NCI-H524 (cell line): Measurements from ENCODE around the gene DDA1.

ENCODE experiments used
- DNase-seq, 2 experiments: peaks; one replicate each; lab custom pipeline; 2025; lab: John Stamatoyannopoulos, UW

Gene DDA1

DNA sequence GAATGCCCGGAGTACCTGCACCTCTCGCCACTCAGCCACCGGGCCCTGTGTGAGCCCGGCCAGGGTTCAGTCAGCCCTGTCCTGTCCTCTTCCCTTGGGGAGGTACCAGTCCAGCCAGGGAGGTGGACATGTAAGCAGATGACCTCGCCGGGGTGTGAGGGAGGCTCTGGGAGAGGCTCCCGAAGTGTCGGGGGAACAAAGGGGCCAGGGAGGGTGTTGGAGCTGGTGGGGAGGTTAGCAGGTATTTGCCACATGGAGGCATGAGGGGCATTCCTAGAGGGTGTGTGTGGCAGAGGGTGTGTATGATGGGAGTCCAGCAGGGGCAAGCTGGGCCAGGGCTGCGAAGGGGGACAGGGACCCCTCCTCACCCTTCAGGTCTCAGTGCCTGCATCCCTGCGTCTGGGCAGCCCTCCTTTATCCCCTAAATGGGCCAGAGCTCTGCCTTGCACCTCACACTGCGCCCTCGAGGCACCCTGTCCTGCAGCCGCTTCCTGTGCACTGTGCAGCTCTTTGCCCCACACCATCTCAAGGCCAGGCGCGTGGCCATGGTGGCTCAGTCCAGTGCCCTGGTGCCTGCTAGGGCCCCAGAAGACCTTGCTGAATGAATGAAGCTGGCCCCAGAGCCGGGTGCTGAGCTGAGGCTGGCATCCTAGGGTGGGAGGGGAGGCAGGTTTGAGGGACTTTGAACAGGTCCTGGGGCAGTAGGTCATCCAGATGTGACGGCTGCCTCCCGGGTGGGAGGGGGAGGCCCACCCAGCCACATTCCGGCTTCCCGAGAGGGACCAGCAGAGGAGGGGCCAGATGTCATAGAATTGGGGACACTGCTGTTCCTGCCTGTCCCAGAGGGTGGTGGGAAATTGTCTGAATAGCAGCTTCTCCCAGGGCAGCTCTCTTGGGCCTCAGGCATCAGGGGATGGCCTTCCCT, 3.1 kb downstream of the DDA1 start:
- no peak for DNase-seq

DNA sequence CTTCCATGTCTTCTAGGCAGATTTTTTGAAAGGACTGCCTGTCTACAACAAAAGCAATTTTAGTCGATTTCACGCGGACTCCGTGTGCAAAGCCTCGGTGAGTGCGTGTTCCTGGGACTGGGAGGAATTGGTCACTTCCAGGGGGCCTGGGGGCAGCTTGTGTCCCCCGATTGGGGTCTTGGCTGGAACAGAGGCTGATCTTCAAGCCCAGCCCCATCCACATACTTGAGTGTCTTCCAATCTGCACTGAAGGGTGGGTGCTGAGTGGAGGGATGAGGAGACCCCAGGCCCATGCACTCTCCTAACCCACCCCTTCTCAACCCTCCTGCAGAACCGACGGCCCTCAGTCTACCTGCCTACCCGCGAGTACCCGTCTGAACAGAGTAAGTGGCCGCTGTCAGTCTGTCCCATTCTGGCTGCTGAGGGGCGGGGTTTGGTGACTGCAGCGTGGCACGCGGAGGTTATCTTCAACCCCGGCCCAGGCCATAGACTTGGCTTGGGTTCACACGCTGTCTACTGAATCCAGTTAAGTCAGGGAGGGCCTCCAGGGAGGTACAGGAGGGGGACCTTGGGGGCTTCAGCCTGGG, 4.7 kb downstream of the DDA1 start:
- no peak for DNase-seq

DNA sequence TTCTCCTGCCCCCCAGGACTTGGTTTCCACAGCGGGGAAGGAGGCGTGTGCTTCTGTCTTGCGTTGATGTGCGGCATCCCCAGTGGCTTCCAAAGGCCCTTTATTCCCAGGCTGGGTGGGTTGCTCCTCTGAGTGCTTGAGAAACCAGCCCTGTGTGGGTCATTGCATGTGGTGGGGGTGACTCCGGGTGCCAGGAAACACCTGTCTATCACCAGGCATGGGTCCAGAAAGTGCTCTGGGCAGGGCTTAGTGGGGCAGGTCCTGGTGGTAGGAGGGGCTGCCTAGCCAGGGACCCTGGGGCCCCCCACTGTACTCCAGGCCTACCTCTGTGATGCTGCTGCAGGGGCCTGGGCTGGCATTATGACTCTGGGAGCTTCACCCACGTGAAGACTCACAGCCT, 9.6 kb downstream of the DDA1 start:
- no peak for DNase-seq

DNA sequence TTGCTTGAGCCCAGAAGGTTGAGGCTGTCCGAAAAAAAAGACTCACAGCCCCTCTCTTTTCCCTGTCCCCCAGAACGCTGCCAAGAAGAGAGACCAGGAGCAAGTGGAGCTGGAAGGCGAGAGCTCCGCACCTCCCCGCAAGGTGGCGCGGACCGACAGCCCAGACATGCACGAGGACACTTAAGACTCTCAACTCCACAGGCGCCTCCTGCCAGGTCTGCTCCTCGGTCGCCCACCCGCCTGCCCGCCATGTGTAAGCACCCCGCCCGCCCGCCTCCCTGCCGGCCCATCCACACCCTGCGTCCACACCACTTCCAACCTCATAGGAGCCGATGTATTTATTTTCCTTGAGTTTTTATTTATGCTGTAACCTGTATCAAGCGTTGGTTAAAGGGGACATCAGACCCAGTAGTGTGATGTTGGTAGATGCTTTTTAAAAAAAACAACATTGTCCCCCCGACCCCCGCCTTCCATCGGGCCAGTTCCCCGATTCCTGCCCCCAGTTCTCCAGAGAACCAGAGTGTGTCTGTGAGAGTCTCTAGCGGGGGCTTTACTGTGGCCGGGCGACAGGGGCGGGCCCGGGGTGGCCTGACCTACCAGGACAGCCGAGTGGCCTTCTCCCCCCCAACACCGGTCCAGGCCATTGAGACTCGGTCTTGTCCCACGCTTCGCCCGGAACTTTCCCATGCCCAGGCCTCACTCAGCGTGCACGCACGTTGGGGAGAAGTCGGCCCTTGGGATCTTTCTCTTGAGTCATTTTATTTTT, 10.3 kb downstream of the DDA1 start:
- DNase-seq, result no peak

DNA sequence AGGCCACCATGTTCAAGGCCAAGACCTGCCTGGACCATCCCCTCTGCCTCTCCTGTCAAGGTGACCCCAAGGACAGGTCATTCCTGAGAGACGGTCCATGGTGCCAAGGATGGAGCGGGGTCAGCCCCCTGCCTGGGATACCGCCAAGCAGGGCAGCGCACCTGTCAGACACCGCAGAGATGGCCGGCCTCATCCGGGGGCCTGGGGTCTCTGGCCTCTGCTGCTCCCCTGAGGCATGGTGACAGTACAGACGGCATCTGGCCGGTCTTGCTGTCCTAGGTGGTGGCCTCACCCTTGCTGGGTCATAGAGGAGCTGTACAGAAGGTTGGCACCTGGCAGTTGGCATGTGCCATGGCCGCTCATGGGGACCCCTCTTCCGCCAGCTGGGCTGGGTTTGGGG, 11.1 kb downstream of the DDA1 start:
- no peak for DNase-seq

DNA sequence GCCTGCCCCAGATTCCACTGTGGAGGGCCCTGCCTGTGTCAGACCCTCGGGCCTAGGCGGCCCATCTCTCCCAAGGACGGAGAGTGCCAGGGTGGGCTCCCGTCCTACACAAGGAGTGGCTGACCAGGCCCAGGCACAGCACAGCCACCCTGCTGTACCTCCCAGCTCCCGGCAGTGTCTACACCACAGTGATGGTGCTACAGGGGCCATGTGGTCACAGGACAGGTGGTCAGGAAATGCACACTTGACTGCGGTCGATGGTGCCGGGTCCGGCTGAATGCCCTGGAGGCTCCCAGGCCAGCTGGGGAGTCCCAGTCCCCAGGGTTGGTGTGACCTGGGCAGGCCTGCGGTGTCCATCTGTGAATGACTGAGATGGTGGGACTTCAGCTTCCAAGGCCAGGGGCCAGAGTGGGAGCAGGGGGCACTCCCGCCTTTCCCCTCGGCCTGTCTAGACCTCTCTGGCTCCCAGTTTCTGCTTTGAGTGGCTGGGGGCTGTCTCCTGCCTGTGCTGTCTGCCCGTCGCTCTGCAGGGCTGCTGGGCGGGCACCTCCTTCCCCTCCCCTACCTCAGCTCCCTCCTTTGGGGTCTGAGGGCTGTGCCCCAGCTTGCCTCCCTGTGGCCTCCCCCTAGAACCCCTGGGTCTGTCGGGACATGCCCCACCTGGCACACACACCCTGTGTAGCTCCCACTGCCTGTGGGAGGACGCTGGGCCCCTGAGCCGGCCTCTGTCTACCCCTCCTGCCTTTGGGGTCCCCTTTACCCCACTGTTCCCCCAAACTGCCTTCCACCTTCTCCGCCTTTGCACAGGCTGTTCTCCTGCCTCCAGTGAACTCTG, 12.5 kb downstream of the DDA1 start:
- DNase-seq, result no peak

DNA sequence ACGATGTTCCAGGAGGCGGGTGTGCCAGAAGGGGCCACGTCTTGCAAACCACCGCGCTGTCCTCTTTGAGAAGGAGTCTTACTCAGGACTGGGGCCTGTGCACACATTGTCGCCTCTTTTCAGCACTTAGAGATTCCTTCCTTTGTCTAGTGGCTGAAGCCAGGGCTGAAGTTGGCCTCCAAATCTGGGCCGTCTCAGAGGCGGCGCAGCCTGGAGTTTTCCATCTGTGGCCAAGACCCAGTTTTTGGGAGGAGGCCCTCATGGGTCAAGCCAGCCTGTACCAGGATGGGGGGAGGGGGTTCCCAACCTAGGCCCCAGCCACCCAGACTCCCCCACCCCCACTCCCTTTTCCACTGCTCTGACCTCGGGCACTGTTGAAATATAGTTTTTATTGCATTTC, 13.5 kb downstream of the DDA1 start:
- DNase-seq, result no peak

DNA sequence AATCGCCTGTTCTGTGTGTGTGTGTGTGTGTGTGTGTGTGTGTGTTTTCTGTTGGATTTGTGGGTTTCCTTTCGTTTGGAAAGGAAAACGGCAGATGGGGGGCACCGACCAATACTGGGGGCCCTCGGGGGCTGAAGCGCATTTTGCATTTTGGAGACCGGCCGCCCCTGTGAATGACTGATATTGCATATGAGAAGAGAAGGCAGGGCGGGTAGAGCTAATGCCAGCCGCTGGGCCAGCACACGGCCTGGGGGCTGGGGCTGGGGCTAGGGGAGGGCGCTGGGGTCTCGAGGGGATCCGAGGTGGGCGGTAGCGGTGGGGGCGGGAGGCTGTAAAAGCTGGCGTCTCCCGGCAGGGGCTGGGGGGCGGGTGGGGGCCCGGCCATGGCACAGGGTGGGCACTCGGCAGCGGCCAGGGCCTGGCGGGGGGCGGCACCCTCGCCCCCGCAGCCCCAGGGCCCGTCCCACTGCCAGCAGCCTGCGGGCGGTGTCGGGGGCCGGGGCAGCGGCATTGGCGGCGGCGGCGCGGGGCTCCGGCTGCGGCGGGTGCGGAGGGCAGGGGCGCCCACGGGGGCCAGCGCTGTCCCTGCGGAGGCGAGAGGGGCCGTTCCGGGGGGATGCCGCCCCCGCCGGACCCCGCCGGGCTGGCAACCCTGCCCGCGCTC, 14.1 kb downstream of the DDA1 start:
- no peak for DNase-seq

DNA sequence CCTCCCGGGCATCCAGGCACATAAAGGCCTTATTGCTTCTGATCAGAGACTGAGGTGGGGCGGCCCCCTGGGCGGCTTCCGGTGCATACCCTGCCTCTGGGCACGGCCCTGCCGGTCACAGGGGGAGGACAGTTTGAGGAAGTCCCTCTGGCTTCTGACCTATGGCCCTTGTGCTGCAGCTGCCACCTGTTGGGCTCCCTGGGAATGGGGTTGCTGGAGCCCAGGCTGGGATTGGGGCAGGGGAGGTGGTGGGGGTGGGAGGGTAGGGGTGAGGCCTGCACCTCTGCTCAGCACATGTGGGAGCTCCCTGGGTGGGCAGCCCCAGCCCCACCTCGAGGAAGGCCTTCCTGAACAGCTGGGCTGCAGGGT, 14.6 kb downstream of the DDA1 start:
- DNase-seq, result no peak

DNA sequence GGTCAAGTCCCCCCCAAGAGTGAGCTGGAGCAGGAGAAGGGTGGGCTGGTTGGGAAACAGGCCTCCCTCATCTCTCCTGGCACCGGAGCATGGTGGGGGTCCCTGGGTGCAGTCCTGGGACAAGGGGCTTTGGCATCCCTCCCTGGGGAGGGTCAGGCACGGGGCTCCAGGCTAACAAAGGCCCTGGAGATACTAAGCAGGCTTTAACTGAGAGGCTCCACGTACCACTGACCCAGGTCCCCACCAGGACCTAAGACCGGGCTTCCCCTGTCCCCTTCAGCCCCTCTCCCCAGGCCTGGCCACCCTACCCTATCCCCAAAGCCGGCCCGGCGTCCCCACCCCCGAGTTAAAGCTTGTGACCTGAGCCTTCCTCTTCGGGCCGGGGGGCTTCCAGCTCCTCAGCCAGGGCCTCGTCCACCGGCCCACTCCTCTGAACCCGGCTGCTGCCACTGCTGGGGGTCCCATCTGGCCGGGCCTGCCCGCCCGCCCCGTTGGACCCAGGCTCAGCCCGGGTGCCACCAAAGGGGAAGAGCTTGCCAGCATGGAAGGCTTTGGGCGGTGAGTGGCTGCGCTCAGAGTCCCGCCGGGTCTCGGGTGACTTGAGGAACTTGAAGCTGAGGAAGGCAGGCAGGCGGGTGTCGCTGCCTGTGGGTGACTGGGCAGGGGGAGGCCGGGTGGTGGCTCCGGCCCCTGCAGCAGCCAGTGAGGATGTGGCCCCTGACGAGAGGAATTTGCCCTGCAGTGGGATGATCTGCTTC, 15.2 kb downstream of the DDA1 start:
- DNase-seq, result no peak

DNA sequence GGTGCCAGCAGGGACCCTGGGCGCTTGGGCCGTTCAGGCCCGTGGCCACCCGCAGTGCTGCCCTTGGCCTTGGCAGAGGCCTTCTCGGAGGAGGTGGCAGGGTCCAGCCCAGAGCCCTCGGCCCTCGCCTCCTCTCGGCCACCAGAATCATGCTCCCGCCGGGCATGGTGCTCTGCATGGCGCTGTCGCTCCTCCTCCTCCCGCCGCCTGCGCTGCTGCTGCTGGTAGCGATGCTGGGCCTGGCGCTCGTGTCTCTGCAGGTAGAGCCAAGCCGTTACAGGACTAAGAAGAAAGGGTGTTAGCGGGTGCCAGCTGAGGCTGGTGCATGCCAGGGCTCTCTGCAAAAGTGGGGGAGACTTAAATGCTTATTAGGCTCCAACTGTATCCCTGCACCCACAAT, 15.8 kb downstream of the DDA1 start:
- DNase-seq, result no peak

DNA sequence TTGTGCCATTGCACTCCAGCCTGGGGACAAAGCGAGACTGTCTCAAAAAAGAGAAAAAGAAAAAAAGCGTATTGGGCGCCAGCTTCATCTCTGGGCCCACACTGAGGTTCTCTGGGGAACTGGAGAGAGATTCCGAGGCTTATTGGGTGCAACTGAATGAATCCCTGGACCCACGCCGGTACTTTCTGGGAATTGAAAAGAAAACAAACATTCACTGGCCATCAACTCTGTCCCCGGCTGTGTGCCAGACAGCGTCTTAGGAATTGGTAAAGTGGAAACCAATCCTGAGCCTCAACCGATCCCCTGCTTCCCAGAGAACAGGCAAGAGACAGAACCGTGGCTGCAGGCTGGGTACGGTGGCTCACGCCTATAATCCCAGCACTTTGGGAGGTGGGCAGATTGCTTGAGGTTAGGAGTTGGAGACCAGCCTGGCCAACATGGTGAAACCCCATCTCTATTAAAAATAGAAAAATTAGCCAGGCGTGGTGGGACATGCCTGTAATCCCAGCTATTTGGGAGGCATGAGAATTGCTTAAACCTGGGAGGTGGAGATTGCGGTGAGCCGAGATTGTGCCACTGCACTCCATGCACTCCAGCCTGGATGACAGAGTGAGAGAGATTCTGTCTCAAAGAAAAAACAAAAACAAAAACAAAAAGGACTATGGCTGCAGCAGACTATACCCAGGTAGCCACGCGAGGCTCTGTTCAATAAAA, 16.7 kb downstream of the DDA1 start:
- DNase-seq, result no peak

DNA sequence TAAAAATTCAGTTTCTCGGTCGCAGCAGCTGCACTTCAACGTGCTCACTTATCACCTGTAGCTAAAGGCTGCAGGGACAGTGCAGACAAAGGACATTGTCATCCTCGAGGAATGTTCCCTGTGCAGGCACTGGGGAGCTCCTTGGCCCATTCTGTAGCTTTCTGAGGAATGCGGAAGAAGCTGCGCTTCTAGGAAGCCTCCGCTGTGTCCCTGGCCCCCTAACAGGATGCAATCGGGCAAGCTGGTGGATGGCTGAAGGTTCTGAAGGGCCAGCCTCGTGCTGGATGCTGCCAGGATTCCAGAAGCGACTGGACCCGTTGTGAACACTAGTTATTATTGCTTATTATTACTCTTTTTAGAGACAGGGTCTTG, 17.2 kb downstream of the DDA1 start:
- DNase-seq, result no peak

DNA sequence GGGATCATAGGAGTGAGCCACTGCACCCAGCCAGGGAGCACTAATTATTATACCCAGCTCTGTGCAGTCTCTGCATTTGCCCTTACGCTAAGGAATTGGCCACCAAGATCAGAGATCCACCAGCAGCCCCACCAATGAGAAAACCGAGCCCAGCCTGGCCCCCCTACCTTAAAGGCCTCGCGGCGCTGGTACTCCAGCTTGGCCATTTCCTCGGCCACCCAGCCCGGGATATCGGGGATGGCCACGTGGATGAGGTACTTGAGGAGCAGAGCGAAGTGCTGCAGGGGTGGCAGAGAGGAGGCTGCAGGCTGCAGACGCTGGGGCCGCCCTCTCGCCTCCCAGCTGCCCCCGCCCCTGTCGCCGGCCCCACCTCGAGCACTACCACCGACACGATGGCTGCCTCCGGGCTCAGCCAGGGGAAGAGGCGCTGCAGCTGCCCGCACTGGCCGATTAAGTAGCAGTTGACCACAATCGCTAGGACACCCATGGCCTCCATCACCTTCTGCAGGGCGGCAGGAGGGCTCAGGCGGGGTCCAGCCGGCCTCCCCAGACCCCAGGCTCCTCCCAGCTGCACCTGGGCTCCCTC, 17.8 kb downstream of the DDA1 start:
- DNase-seq, result no peak

DNA sequence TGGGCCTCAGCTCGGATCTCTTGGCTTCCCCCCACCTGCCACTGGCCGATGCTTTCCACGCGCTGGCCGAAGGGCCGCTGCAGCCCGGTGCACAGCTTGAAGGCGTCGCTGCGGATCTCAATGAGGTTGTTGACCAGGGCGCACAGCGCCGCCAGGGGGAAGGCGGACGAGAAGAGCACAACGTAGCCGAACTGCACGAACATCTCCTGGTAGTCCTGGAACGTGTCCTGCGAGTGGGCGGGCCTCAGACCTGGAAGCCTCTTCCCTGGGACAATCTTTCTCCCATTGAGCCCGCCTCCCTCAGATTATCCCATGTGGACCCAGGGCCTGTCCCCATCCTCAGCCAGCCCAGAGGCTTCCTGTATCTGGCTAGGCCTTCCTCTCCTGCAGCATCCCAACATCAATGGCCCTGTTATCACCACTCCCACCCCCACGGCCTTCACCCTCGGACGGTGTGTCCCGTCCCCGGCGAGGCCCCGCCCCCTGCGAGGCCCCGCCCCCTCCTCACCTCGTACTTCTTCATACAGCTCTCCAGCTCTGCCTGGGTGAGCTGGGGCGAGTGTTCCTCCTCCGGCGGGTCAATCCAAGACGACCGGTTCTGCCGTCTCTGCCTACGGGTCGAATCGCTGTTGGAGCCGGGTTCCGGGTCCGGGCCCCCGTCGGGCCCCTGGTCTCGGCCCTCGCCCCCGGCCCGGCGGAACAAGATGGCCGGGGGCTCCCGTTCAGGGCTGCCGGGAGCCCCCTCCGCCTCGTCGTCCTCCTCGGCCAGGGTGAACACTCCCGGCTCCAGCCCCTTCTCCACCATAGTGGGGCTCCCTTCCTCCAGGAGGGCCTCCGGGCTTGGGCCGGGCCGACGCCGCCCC, 18.5 kb downstream of the DDA1 start:
- no peak for DNase-seq

DNA sequence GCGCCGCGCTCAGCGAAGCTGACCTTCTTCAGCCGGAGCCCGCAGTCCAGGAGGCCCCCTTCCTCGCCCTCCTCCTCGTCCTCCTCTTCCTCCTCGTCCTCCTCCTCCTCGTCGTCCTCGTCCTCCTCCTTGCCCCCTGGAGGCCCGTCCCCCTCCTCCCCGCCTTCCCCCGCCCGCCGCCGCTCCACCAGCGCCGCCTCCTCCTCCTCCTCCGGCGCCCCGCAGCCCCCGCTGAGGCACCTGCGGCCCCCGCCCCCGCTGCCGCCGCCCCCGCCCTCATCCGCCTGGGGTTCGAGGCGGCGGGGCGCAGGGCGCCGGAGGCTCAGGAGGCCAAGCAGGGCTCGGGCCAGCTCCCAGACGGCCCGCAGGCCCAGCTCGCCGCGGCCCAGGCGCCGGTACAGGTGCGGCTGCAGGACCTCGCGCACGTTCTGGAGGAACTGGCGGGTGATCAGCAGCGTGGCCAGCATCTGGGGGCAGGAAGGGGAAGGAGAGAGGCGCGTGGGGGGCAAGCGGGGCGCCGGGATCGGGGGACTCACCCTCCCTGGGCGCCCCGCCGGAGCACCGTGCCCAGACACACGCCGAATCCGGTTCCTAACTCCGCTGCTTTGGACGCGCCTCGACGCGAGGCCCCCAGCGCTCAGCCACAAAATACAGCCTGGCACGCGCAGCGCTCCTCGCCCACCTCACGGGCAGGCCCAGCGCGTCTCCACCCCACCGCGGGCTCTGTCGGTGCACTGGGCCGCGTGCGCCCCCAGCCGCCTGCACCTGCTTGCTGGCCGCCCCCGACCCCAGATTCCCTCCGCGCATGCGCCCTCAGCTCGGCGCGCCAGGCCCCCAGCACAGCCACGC, 19.4 kb downstream of the DDA1 start:
- DNase-seq, result no peak

DNA sequence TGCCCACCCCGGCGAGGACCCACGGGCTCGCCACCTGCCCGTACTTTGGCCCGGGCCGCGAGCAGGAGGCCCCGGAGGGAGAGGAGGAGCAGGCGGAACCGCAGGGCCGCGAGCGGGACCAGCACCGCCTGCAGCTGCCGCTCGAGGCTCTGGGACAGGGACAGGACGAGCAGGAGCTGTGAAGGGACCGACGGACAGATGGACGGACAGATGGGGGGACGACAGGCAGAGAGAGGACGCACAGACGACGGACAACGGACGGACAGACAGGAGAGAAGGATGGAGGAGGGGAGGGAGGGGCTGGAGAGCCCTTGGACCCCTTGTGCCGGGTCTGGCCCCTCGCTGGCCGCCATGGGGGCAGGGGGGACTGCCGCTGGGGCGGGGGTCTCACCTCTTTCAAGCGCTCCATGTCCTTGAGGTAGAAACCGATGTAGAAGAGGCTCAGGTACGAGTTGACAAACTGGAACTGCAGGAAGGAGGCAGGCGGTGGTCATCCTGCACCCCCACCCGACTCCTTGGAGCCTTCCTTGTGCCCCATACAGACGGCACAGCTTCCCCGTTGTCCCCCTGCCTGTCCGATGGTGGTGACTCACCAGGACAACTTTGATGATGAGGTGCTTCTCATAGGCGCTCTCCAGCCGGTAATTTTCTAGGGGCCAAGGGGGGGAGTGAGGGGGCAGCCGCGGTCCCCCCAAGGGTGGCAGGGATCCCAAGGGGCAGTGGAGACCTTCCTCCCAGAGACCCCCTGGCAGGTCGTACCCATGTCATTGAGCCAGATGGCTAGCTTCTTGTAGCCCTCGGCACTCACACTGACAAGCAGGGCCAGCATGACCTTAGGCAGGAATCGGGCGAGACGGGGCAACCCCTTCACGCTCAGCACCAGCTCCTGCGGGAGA, 20.3 kb downstream of the DDA1 start:
- DNase-seq, result no peak
